Measurements from ENCODE around the gene VAC14. TPM values are rescaled to one million over a fixed set of nuclear protein-coding genes. Genes with fewer than 3 reads are reported as not detected.

The VAC14 gene
- total RNA-seq, 4 donors from 2014 or later: 20.5 to 44.2 (median 29.5) TPM

- TF ChIP-seq CTCF (IDR thresholded peaks at IDR 0.05; ENCODE audit: low read depth): no peak
Measured at GRCh38 chr16:70703835-70704381, 97.0 kb downstream of the VAC14 start.

- TF ChIP-seq CTCF (IDR thresholded peaks at IDR 0.05; ENCODE audit: low read depth): no peak
Measured at GRCh38 chr16:70703041-70703834, 97.7 kb downstream of the VAC14 start.

GRCh38 chr16:70702624-70703023 is 98.3 kb downstream of the VAC14 start:
- no peak for TF ChIP-seq CTCF (IDR thresholded peaks at IDR 0.05; ENCODE audit: low read depth)

GRCh38 chr16:70701998-70702397 is 99.0 kb downstream of the VAC14 start:
- no peak for TF ChIP-seq CTCF (IDR thresholded peaks at IDR 0.05; ENCODE audit: low read depth)

GRCh38 chr16:70701596-70701995 is 99.4 kb downstream of the VAC14 start:
- TF ChIP-seq CTCF (IDR thresholded peaks at IDR 0.05; ENCODE audit: low read depth): no peak

GRCh38 chr16:70701036-70701435 is 99.9 kb downstream of the VAC14 start:
- no peak for TF ChIP-seq CTCF (IDR thresholded peaks at IDR 0.05; ENCODE audit: low read depth)

GRCh38 chr16:70700101-70701020 is 100.6 kb downstream of the VAC14 start:
- no peak for TF ChIP-seq CTCF (IDR thresholded peaks at IDR 0.05; ENCODE audit: low read depth)

All from subcutaneous adipose tissue (tissue), 4 donors.